ENCODE measurements around the gene C14orf119.

The C14orf119 gene

DNA sequence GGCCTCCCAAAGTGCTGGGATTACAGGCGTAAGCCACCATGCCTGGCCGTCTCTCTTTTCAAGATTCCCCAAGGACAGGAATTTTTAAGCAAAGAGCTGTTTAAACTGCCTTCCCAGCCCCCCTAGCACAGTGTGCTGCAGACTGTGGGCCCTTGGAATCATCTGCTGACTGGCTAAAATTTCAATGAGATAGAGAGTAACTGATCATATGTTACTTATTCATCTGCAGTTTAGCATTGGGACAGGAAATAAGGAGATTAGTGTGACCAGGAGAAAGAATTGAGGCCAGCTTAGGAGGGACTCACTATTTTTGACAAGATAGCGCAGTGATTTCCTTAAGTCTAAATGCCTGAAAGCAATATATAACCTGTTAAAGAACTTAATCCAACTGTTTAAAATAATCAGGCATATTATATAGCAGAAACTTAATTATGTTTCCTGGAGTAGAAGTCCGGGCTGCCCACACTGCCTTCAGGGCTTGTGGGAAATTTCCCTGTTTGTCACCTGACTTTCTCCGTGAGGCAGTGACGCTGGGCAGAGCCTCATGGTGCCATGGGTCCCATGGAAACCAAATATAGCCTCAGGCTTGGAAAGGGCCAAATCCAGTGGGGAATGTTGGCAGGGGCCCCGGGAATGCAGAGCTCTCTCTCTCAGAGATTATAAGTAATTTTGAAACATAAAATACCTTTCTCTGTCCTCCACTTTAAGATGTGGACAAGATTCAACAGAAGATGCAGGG, 46.6 kb downstream of the C14orf119 start:
- no peaks in the 10 kb centered on the region for H3K79me2 ChIP-seq (ENCODE audit: insufficient read depth, low read length)
- no peak overlapping the region for H2AFZ ChIP-seq (ENCODE audit: low read length)
- no peaks in the 10 kb centered on the region for H3F3A ChIP-seq (ENCODE audit: insufficient read depth, low read length)
- H3K9me3 ChIP-seq (ENCODE audit: low read length): no peaks in the 10 kb centered on the region
- TF ChIP-seq, protein P1, sequence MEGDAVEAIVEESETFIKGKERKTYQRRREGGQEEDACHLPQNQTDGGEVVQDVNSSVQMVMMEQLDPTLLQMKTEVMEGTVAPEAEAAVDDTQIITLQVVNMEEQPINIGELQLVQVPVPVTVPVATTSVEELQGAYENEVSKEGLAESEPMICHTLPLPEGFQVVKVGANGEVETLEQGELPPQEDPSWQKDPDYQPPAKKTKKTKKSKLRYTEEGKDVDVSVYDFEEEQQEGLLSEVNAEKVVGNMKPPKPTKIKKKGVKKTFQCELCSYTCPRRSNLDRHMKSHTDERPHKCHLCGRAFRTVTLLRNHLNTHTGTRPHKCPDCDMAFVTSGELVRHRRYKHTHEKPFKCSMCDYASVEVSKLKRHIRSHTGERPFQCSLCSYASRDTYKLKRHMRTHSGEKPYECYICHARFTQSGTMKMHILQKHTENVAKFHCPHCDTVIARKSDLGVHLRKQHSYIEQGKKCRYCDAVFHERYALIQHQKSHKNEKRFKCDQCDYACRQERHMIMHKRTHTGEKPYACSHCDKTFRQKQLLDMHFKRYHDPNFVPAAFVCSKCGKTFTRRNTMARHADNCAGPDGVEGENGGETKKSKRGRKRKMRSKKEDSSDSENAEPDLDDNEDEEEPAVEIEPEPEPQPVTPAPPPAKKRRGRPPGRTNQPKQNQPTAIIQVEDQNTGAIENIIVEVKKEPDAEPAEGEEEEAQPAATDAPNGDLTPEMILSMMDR (IDR thresholded peaks at IDR 0.05; ENCODE audit: low read length): no peak
- no peak for TF ChIP-seq EZH2 (IDR thresholded peaks at IDR 0.05; ENCODE audit: borderline replicate concordance, low read length)
- H3K27ac ChIP-seq (ENCODE audit: low read depth, low read length, poor library complexity, severe bottlenecking): no peak overlapping the region
- no peaks in the 10 kb centered on the region for H3K4me1 ChIP-seq (ENCODE audit: insufficient read depth, low read length, severe bottlenecking)
- H3K4me3 ChIP-seq (ENCODE audit: low read depth, low read length, poor library complexity, severe bottlenecking): no peak overlapping the region
- no peaks in the 10 kb centered on the region for H3K9me2 ChIP-seq (ENCODE audit: low read depth, low read length)
- H3K9ac ChIP-seq (ENCODE audit: low read length): no peak overlapping the region
- H3K27me3 ChIP-seq (ENCODE audit: insufficient read depth, low read length): 0 out of 2 replicates have a peak, but pooled peaks cover 5% of the 10 kb centered on the region
- no peaks in the 10 kb centered on the region for H3K36me3 ChIP-seq (ENCODE audit: insufficient read depth, low read length)
- H3K4me2 ChIP-seq (ENCODE audit: low read length): no peak overlapping the region
- H4K20me1 ChIP-seq (ENCODE audit: insufficient read depth, low read length): no peaks in the 10 kb centered on the region

DNA sequence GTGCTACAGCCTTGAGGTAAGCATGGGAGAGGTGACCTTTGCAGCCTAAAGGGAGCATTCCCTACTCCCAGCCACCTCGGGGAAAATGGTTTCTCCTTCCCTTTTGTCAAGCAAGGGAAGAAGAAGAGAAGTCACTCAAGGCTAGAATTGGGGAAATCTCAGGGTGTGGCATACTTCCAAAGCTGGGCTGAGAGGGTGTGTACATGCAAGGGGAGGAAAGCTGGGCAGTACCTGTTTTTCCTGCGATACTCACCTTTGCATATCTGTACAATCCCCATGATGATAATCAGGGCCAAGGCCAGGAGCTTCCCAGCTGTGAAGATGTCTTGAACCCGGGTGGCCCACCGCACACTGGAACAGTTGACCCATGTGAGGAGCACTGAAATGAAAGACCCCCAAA, 47.5 kb downstream of the C14orf119 start:
- H3K9me3 ChIP-seq (ENCODE audit: low read length): no peaks in the 10 kb centered on the region
- H3K27ac ChIP-seq (ENCODE audit: low read depth, low read length, poor library complexity, severe bottlenecking): no peak overlapping the region
- no peaks in the 10 kb centered on the region for H4K20me1 ChIP-seq (ENCODE audit: insufficient read depth, low read length)
- H3K27me3 ChIP-seq (ENCODE audit: insufficient read depth, low read length): peaks cover 6% of the 10 kb centered on the region; the same call in 1 of the 2 replicates
- no peak overlapping the region for H3K4me3 ChIP-seq (ENCODE audit: low read depth, low read length, poor library complexity, severe bottlenecking)
- no peak overlapping the region for H3K9ac ChIP-seq (ENCODE audit: low read length)
- H3K4me1 ChIP-seq (ENCODE audit: insufficient read depth, low read length, severe bottlenecking): no peaks in the 10 kb centered on the region
- H3K79me2 ChIP-seq (ENCODE audit: insufficient read depth, low read length): no peaks in the 10 kb centered on the region
- no peaks in the 10 kb centered on the region for H3K36me3 ChIP-seq (ENCODE audit: insufficient read depth, low read length)
- H3K9me2 ChIP-seq (ENCODE audit: low read depth, low read length): no peaks in the 10 kb centered on the region
- no peak overlapping the region for H3K4me2 ChIP-seq (ENCODE audit: low read length)
- TF ChIP-seq EZH2 (IDR thresholded peaks at IDR 0.05; ENCODE audit: borderline replicate concordance, low read length): no peak
- TF ChIP-seq, protein P1 (IDR thresholded peaks at IDR 0.05; ENCODE audit: low read length): no peak
- H3F3A ChIP-seq (ENCODE audit: insufficient read depth, low read length): no peaks in the 10 kb centered on the region
- H2AFZ ChIP-seq (ENCODE audit: low read length): no peak overlapping the region

DNA sequence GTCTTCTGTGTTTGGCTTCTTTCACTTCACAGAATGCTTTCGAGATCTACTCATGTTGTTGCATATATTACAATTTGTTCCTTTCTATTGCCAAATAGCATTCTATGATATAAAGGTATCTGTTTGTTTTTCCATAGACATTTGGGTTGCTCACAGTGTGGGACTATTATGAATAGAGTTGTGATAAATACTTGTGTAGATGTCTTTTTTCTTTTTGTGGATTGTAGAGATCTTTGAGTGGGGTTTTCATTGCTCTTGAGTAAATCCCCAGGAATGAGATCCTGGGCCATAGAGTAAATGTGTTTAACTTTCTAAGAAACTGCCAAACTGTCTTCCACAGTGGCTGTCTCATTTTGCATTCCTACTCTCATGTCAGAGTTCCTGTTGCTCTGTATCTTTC, 48.6 kb downstream of the C14orf119 start:
- no peak overlapping the region for H3K4me2 ChIP-seq (ENCODE audit: low read length)
- TF ChIP-seq, protein P1 (IDR thresholded peaks at IDR 0.05; ENCODE audit: low read length): no peak
- TF ChIP-seq EZH2 (IDR thresholded peaks at IDR 0.05; ENCODE audit: borderline replicate concordance, low read length): no peak
- H3K36me3 ChIP-seq (ENCODE audit: insufficient read depth, low read length): no peaks in the 10 kb centered on the region

More for the DNA sequence above, 48.6 kb downstream of the C14orf119 start:
- peaks cover 6% of the 10 kb centered on the region; the same call in 1 of the 2 replicates for H3K27me3 ChIP-seq (ENCODE audit: insufficient read depth, low read length)
- no peaks in the 10 kb centered on the region for H3F3A ChIP-seq (ENCODE audit: insufficient read depth, low read length)
- no peaks in the 10 kb centered on the region for H4K20me1 ChIP-seq (ENCODE audit: insufficient read depth, low read length)
- H3K79me2 ChIP-seq (ENCODE audit: insufficient read depth, low read length): no peaks in the 10 kb centered on the region
- no peaks in the 10 kb centered on the region for H3K4me1 ChIP-seq (ENCODE audit: insufficient read depth, low read length, severe bottlenecking)
- no peaks in the 10 kb centered on the region for H3K9me3 ChIP-seq (ENCODE audit: low read length)
- H3K27ac ChIP-seq (ENCODE audit: low read depth, low read length, poor library complexity, severe bottlenecking): no peak overlapping the region
- no peak overlapping the region for H2AFZ ChIP-seq (ENCODE audit: low read length)
- H3K9me2 ChIP-seq (ENCODE audit: low read depth, low read length): no peaks in the 10 kb centered on the region
- no peak overlapping the region for H3K9ac ChIP-seq (ENCODE audit: low read length)
- no peak overlapping the region for H3K4me3 ChIP-seq (ENCODE audit: low read depth, low read length, poor library complexity, severe bottlenecking)
